Endothelial cell of umbilical vein (primary cell): ENCODE results near the gene NCAN. TPM values are rescaled to one million over a fixed set of nuclear protein-coding genes. Genes with fewer than 3 reads are reported as not detected.

ENCODE experiments used
- BruUV-seq: library from RNA; stranded (reverse); fragments of 400-500 nt; replicated peaks from 2 replicates; lab custom pipeline; 2021; lab: Mats Ljungman, UMichigan
- CTCF ChIA-PET: fragments of 300-600, 350-600 bp; sonication (Branson Sonifier 250); formaldehyde crosslinking; loops from one replicate; lab custom pipeline; 2021; ENCODE audit warnings: antibody characterized with exemption, inconsistent platforms; lab: Charles Lee
- POLR2A ChIA-PET: fragments of 300-600, 350-600 bp; sonication (Branson Sonifier 250); formaldehyde crosslinking; loops from one replicate; lab custom pipeline; 2021; ENCODE audit warnings: antibody characterized with exemption, inconsistent platforms; lab: Charles Lee
- DNase-seq: peaks from one replicate; pipeline ENCODE4 v3.0.0-alpha.2; 2011; ENCODE audit warnings: low read depth, low spot score
- FAIRE-seq: peaks from 2 replicates; lab custom pipeline; 2011; peaks lifted over from hg19 to GRCh38; lab: Jason Lieb, UNC
- H2AFZ ChIP-seq: 2 replicates; pipeline ENCODE4 v1.6.0; 2012; ENCODE audit warnings: low read depth, low read length, control low read depth, inconsistent platforms
- H3K27ac ChIP-seq: 2 replicates; pipeline ENCODE4 v1.5.1; 2011; ENCODE audit warnings: low read depth, mild to moderate bottlenecking, control low read depth, low read length, moderate library complexity; ENCODE audit not compliant: insufficient read depth
- H3K27me3 ChIP-seq, 2 experiments: 2 replicates each; pipeline versions ENCODE4 v1.6.0 to v1.6.1; 2011; ENCODE audit warnings: low read length in 2 of 2, mixed read lengths in 1 of 2; ENCODE audit not compliant: control insufficient read depth in 2 of 2, insufficient read depth in 2 of 2
- H3K36me3 ChIP-seq, 2 experiments: 2 replicates in 1 of 2; 3 replicates in 1 of 2; pipeline ENCODE4 v1.5.1; 2011; ENCODE audit warnings: low read length in 2 of 2, mild to moderate bottlenecking in 1 of 2, moderate library complexity in 1 of 2; ENCODE audit not compliant: control insufficient read depth in 2 of 2, insufficient read depth in 2 of 2; ENCODE audit errors: extremely low read depth in 1 of 2
- H3K4me1 ChIP-seq: 3 replicates; pipeline ENCODE4 v1.5.1; 2011; ENCODE audit warnings: mild to moderate bottlenecking, low read length; ENCODE audit not compliant: control insufficient read depth, insufficient read depth; ENCODE audit errors: extremely low read depth
- H3K4me2 ChIP-seq: 2 replicates; pipeline ENCODE4 v1.6.1; 2011; ENCODE audit warnings: low read length, control low read depth, mixed read lengths; ENCODE audit not compliant: insufficient read depth
- H3K4me3 ChIP-seq, 3 experiments: fragments of 200-600 bp in 1 of 3; sonication (generic), shearing (Covaris generic) in 1 of 3; replicated peaks in 1 of 3; 2 replicates each; pipeline ENCODE4 v1.5.1; 2011 to 2016; ENCODE audit warnings: control low read depth in 3 of 3, low read length in 3 of 3, mild to moderate bottlenecking in 2 of 3, inconsistent platforms in 1 of 3, low read depth in 1 of 3, moderate library complexity in 1 of 3; ENCODE audit not compliant: insufficient read depth in 1 of 3
- H3K79me2 ChIP-seq: 2 replicates; pipeline ENCODE4 v1.6.0; 2012; ENCODE audit warnings: low read length, inconsistent platforms; ENCODE audit not compliant: control insufficient read depth, insufficient read depth
- H3K9ac ChIP-seq: replicated peaks from 2 replicates; pipeline ENCODE3; 2011; ENCODE audit warnings: low read length, control low read depth; ENCODE audit not compliant: insufficient read depth; ENCODE audit errors: extremely low read depth
- H3K9me1 ChIP-seq: replicated peaks from 3 replicates; pipeline ENCODE4 v1.6.0; 2011; ENCODE audit warnings: mild to moderate bottlenecking, low read length; ENCODE audit not compliant: control insufficient read depth, insufficient read depth; ENCODE audit errors: extremely low read depth
- H3K9me3 ChIP-seq: replicated peaks from 2 replicates; pipeline ENCODE4 v1.5.1; 2012; ENCODE audit warnings: low read length, inconsistent platforms; ENCODE audit not compliant: control insufficient read depth, insufficient read depth
- H4K20me1 ChIP-seq: replicated peaks from 2 replicates; pipeline ENCODE3; 2011; ENCODE audit warnings: mild to moderate bottlenecking, low read length; ENCODE audit not compliant: control insufficient read depth, insufficient read depth; ENCODE audit errors: extremely low read depth
- CTCF ChIP-seq, 2 donors: IDR thresholded peaks; 1 replicate in 1 of 2; 2 replicates in 1 of 2; pipeline ENCODE4 v1.5.1; 2011; ENCODE audit warnings: low read length in 2 of 2, mild to moderate bottlenecking in 2 of 2, moderate library complexity in 2 of 2, control low read depth in 1 of 2, inconsistent platforms in 1 of 2, low read depth in 1 of 2; ENCODE audit not compliant: insufficient read depth in 1 of 2; ENCODE audit errors: extremely low read depth in 1 of 2
- EZH2 ChIP-seq: IDR thresholded peaks from 2 replicates; pipeline ENCODE4 v1.6.1; 2012; ENCODE audit warnings: borderline replicate concordance, low read depth, mild to moderate bottlenecking, moderate library complexity, low read length, inconsistent platforms; ENCODE audit not compliant: severe bottlenecking
- FOS ChIP-seq: IDR thresholded peaks from 2 replicates; pipeline ENCODE4 v1.6.1; 2011; ENCODE audit warnings: mild to moderate bottlenecking, low read length, moderate library complexity, borderline replicate concordance; ENCODE audit not compliant: insufficient read depth
- GATA2 ChIP-seq: IDR thresholded peaks from 2 replicates; pipeline ENCODE4 v1.7.0; 2011; ENCODE audit warnings: low read depth, mild to moderate bottlenecking, moderate library complexity, mixed read lengths, low read length; ENCODE audit not compliant: insufficient read length, insufficient read depth
- JUN ChIP-seq: IDR thresholded peaks from 2 replicates; pipeline ENCODE4 v1.6.1; 2011; ENCODE audit warnings: borderline replicate concordance, low read depth; ENCODE audit not compliant: insufficient read length, insufficient read depth
- MAX ChIP-seq: IDR thresholded peaks from 2 replicates; pipeline ENCODE4 v1.6.1; 2011; ENCODE audit not compliant: insufficient read depth, insufficient read length
- MYC ChIP-seq: IDR thresholded peaks from one replicate; pipeline ENCODE4 v1.6.1; 2011; ENCODE audit warnings: mild to moderate bottlenecking, low read depth, low read length
- POLR2A ChIP-seq: IDR thresholded peaks from 2 replicates; pipeline ENCODE4 v1.6.1; 2012; ENCODE audit warnings: low read depth, mild to moderate bottlenecking, control low read depth, low read length
- POLR2AphosphoS5 ChIP-seq: IDR thresholded peaks from 2 replicates; pipeline ENCODE4 v1.6.1; 2012; ENCODE audit warnings: low read depth, mild to moderate bottlenecking, control low read depth, low read length, moderate library complexity; ENCODE audit not compliant: insufficient read depth
- dilution Hi-C: fragments of 300-500 bp; cut with MboI; formaldehyde crosslinking; loops from one replicate; pipeline ENCODE4 v1.15.0; 2019; ENCODE audit warnings: low sequenced_read_pairs; ENCODE audit not compliant: extremely low pct_ligation_motif_present
- intact Hi-C: fragments of 100-400 bp; cut with micrococcal nuclease; formaldehyde crosslinking; loops from one replicate; pipeline ENCODE4 v1.10.0; 2022
- polyA plus RNA-seq, 4 experiments: library from polyadenylated mRNA; depleted of rRNA in 3 of 4; stranded (reverse) in 3 of 4; unstranded in 1 of 4; fragments of >200 nt; gene quantifications; 2 replicates each; pipeline versions ENCODE4 v1.2.1 to v1.2.3, GENCODE V29; 2011 to 2012; ENCODE audit warnings: missing spikeins in 1 of 4
- total RNA-seq: library from RNA; stranded (reverse); gene quantifications from 2 replicates; pipeline ENCODE4 v1.2.3, GENCODE V29; 2021

The NCAN gene
- total and polyA plus RNA-seq, 2 donors (not counting 3 experiments of a cell fraction or from before 2014, with no cell fraction given): not detected

GRCh38 chr19:19170873-19171672 lies 40.7 kb upstream of the NCAN start:
- POLR2A ChIA-PET: no interaction called here
- H3K27me3 ChIP-seq: no peaks in the 10 kb centered on the region
- no peaks in the 10 kb centered on the region for H3K9me3 ChIP-seq
- CTCF ChIA-PET: no interaction called here
- no peaks in the 10 kb centered on the region for H4K20me1 ChIP-seq
- no peak overlapping the region for H3K9ac ChIP-seq
- no peak for FAIRE-seq
- BruUV-seq: no TSS peak
- intact Hi-C loops: no loop called here
- no peaks in the 10 kb centered on the region for H3K79me2 ChIP-seq
- no peaks in the 10 kb centered on the region for H3K9me1 ChIP-seq
- no peak overlapping the region for H3K27ac ChIP-seq
- no peaks in the 10 kb centered on the region for H3K36me3 ChIP-seq
- no peak for DNase-seq
- H3K4me3 ChIP-seq: no peak overlapping the region
- TF ChIP-seq MYC (no peak), GATA2 (no peak), FOS (no peak), POLR2A (no peak), POLR2AphosphoS5 (no peak), MAX (no peak), CTCF (IDR thresholded peaks at IDR 0.05; ENCODE audit: extremely low read depth in 1 of 2, insufficient read depth in 1 of 2, low read depth in 1 of 2, low read length in 2 of 2) (no peak), JUN (no peak), EZH2 (no peak)
- no peak overlapping the region for H3K4me2 ChIP-seq
- peaks cover 5% of the 10 kb centered on the region for H3K4me1 ChIP-seq
- dilution Hi-C loops: no loop called here
- no peak overlapping the region for H2AFZ ChIP-seq
